HepG2 (cell line): ENCODE data around the gene CAD. TPM values are rescaled to one million over a fixed set of nuclear protein-coding genes. Genes with fewer than 3 reads are reported as not detected.

Experiments used
- EEA1 ChIP-seq: sonication (generic); formaldehyde crosslinking; IDR thresholded peaks from 2 replicates; pipeline ENCODE4 v1.5.1; 2020; ENCODE audit warnings: mild to moderate bottlenecking, missing genetic modification reagents, borderline replicate concordance
- EZH2 ChIP-seq: conservative IDR thresholded peaks from 2 replicates; pipeline ENCODE4 v1.6.1; 2012; ENCODE audit warnings: mild to moderate bottlenecking, low read depth, low read length, moderate library complexity
- GZF1 ChIP-seq: sonication (generic); formaldehyde crosslinking; IDR thresholded peaks from 2 replicates; pipeline ENCODE4 v1.5.1; 2020; ENCODE audit warnings: mild to moderate bottlenecking, missing genetic modification reagents
- KDM5B ChIP-seq: sonication (generic); formaldehyde crosslinking; IDR thresholded peaks from 2 replicates; pipeline ENCODE4 v1.4.0; 2020; ENCODE audit warnings: missing genetic modification reagents, mild to moderate bottlenecking, borderline replicate concordance
- MYNN ChIP-seq: sonication (generic); formaldehyde crosslinking; IDR thresholded peaks from 2 replicates; pipeline ENCODE4 v1.4.0; 2020; ENCODE audit warnings: mild to moderate bottlenecking, low read depth, missing genetic modification reagents
- REL ChIP-seq: sonication (generic); formaldehyde crosslinking; conservative IDR thresholded peaks from 2 replicates; pipeline ENCODE4 v1.8.0; 2022; ENCODE audit warnings: mild to moderate bottlenecking, missing genetic modification reagents, moderate library complexity
- REXO4 ChIP-seq: sonication (generic); formaldehyde crosslinking; IDR thresholded peaks from 2 replicates; pipeline ENCODE4 v1.8.0; 2022; ENCODE audit warnings: missing genetic modification reagents, mild to moderate bottlenecking, borderline replicate concordance
- SAFB2 ChIP-seq: sonication (generic); formaldehyde crosslinking; IDR thresholded peaks from 2 replicates; pipeline ENCODE4 v1.5.1; 2020; ENCODE audit warnings: missing genetic modification reagents, low read depth, mild to moderate bottlenecking, borderline replicate concordance
- SPEN ChIP-seq: sonication (generic); formaldehyde crosslinking; IDR thresholded peaks from 2 replicates; pipeline ENCODE4 v1.5.1; 2020; ENCODE audit warnings: low read depth, mild to moderate bottlenecking, missing genetic modification reagents
- SRSF1 ChIP-seq: fragments of 200-400 bp; formaldehyde crosslinking; optimal IDR thresholded peaks from 2 replicates; pipeline ENCODE3; 2017; ENCODE audit warnings: mild to moderate bottlenecking, low read depth, low read length, moderate library complexity
- ZKSCAN1 ChIP-seq: fragments of 150-350 bp; IDR thresholded peaks from 2 replicates; pipeline ENCODE4 v1.6.1; 2014; ENCODE audit warnings: low read length
- ZNF644 ChIP-seq: IDR thresholded peaks from 2 replicates; pipeline ENCODE4 v1.6.1; 2016; ENCODE audit warnings: low read depth
- ZNF749 ChIP-seq: sonication (generic); formaldehyde crosslinking; IDR thresholded peaks from 2 replicates; pipeline ENCODE4 v1.8.0; 2022; ENCODE audit warnings: mild to moderate bottlenecking, missing genetic modification reagents, moderate library complexity, borderline replicate concordance
- polyA plus RNA-seq, 8 experiments: library from polyadenylated mRNA; depleted of rRNA in 3 of 8; stranded (reverse) in 7 of 8; unstranded in 1 of 8; fragments of >200 nt; fragmentation: Illumina TruSeq in 4 of 8; extraction: Trizol in 4 of 8; gene quantifications; 2 replicates each; pipeline versions ENCODE4 v1.2.1 to v1.2.3, GENCODE V29; 2011 to 2016; ENCODE audit warnings: low read depth in 4 of 8, missing spikeins in 1 of 8, mixed read lengths in 1 of 8; ENCODE audit not compliant: insufficient read depth in 1 of 8
- total RNA-seq, 5 experiments: library from RNA; depleted of rRNA; stranded (reverse); fragments of >200 nt; fragmentation: Illumina TruSeq; extraction: Trizol; gene quantifications; 2 replicates each; pipeline ENCODE4 v1.2.3, GENCODE V29; 2016; ENCODE audit warnings: low read depth in 1 of 5
- TF ChIP-seq, protein P1 (sequence below), 2 experiments: sonication (generic) in 1 of 2; formaldehyde crosslinking in 1 of 2; IDR thresholded peaks; 2 replicates each; pipeline versions ENCODE4 v1.4.0 to v1.6.1; 2016 to 2020; ENCODE audit warnings: borderline replicate concordance in 1 of 2, low read depth in 1 of 2, mild to moderate bottlenecking in 1 of 2, missing genetic modification reagents in 1 of 2
- TF ChIP-seq, protein P2 (sequence below): sonication (generic); formaldehyde crosslinking; IDR thresholded peaks from 2 replicates; pipeline ENCODE4 v1.4.0; 2020; ENCODE audit warnings: low read depth, missing genetic modification reagents
- TF ChIP-seq, protein P3 (sequence below): sonication (generic); formaldehyde crosslinking; IDR thresholded peaks from 2 replicates; pipeline ENCODE4 v1.9.0; 2021; ENCODE audit warnings: missing genetic modification reagents, mild to moderate bottlenecking, borderline replicate concordance
- TF ChIP-seq, protein P4 (sequence below): sonication (generic); formaldehyde crosslinking; IDR thresholded peaks from 2 replicates; pipeline ENCODE4 v1.4.0; 2020; ENCODE audit warnings: mild to moderate bottlenecking, missing genetic modification reagents

CAD gene
- total and polyA plus RNA-seq, 2 of the 13 experiments (the other 11 are each of a cell fraction or from before 2014, with no cell fraction given) = 21.7 to 37.0 TPM

DNA sequence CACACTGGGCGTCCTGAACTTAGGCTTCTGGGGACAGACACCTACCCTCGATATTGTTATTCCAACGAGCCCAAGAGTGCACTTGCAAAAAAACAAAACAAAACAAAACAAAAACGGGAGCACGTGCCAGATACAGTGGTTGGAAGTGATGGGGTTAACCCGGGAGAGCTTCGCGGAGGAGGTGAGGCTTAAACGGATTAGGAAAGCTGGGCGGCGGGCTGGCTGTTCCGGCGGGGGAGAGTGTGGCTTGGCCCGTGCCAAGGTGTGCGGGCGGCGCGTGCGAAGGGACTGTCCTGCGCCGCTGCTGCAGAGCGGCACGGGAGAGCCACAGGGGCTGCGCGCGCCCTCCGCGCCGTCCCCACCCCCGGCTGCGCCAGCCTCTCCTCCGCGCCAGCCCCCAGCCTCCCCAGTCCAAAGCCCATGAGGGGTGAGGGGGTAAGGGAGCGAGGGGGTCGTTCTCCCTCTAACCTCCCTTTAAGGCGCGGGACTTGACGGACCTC is 47.1 kb downstream of the CAD start (continued):
- TF ChIP-seq, protein P1, sequence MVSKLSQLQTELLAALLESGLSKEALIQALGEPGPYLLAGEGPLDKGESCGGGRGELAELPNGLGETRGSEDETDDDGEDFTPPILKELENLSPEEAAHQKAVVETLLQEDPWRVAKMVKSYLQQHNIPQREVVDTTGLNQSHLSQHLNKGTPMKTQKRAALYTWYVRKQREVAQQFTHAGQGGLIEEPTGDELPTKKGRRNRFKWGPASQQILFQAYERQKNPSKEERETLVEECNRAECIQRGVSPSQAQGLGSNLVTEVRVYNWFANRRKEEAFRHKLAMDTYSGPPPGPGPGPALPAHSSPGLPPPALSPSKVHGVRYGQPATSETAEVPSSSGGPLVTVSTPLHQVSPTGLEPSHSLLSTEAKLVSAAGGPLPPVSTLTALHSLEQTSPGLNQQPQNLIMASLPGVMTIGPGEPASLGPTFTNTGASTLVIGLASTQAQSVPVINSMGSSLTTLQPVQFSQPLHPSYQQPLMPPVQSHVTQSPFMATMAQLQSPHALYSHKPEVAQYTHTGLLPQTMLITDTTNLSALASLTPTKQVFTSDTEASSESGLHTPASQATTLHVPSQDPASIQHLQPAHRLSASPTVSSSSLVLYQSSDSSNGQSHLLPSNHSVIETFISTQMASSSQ (IDR thresholded peaks at IDR 0.05; ENCODE audit: low read depth) = no peak
- TF ChIP-seq, protein P1 (CRISPR knock-in tag; IDR thresholded peaks at IDR 0.05; ENCODE audit: borderline replicate concordance) = no peak
- no peak for TF ChIP-seq ZNF644
- TF ChIP-seq, protein P2, sequence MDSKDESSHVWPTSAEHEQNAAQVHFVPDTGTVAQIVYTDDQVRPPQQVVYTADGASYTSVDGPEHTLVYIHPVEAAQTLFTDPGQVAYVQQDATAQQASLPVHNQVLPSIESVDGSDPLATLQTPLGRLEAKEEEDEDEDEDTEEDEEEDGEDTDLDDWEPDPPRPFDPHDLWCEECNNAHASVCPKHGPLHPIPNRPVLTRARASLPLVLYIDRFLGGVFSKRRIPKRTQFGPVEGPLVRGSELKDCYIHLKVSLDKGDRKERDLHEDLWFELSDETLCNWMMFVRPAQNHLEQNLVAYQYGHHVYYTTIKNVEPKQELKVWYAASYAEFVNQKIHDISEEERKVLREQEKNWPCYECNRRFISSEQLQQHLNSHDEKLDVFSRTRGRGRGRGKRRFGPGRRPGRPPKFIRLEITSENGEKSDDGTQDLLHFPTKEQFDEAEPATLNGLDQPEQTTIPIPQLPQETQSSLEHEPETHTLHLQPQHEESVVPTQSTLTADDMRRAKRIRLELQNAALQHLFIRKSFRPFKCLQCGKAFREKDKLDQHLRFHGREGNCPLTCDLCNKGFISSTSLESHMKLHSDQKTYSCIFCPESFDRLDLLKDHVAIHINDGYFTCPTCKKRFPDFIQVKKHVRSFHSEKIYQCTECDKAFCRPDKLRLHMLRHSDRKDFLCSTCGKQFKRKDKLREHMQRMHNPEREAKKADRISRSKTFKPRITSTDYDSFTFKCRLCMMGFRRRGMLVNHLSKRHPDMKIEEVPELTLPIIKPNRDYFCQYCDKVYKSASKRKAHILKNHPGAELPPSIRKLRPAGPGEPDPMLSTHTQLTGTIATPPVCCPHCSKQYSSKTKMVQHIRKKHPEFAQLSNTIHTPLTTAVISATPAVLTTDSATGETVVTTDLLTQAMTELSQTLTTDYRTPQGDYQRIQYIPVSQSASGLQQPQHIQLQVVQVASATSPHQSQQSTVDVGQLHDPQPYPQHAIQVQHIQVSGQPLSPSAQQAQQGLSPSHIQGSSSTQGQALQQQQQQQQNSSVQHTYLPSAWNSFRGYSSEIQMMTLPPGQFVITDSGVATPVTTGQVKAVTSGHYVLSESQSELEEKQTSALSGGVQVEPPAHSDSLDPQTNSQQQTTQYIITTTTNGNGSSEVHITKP (CRISPR knock-in tag) = no peak
- TF ChIP-seq ZNF749 (CRISPR knock-in tag) = peak; percentile 9; the same call in 1 of the 2 replicates
- peak; percentile 98 for TF ChIP-seq EZH2
- TF ChIP-seq ZKSCAN1 = no peak
- TF ChIP-seq REL = 0 out of 2 replicates have a peak, but pooled peaks have one; percentile 61
- TF ChIP-seq GZF1 (CRISPR knock-in tag) = 0 out of 2 replicates have a peak, but pooled peaks have one; percentile 18
- TF ChIP-seq, protein P3, sequence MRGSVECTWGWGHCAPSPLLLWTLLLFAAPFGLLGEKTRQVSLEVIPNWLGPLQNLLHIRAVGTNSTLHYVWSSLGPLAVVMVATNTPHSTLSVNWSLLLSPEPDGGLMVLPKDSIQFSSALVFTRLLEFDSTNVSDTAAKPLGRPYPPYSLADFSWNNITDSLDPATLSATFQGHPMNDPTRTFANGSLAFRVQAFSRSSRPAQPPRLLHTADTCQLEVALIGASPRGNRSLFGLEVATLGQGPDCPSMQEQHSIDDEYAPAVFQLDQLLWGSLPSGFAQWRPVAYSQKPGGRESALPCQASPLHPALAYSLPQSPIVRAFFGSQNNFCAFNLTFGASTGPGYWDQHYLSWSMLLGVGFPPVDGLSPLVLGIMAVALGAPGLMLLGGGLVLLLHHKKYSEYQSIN (CRISPR knock-in tag) = no peak
- no peak for TF ChIP-seq MYNN
- TF ChIP-seq EEA1 (CRISPR knock-in tag) = peak; percentile 66; the same call in 1 of the 2 replicates
- peak; percentile 40; the same call in 1 of the 2 replicates for TF ChIP-seq SAFB2
- TF ChIP-seq, protein P4, sequence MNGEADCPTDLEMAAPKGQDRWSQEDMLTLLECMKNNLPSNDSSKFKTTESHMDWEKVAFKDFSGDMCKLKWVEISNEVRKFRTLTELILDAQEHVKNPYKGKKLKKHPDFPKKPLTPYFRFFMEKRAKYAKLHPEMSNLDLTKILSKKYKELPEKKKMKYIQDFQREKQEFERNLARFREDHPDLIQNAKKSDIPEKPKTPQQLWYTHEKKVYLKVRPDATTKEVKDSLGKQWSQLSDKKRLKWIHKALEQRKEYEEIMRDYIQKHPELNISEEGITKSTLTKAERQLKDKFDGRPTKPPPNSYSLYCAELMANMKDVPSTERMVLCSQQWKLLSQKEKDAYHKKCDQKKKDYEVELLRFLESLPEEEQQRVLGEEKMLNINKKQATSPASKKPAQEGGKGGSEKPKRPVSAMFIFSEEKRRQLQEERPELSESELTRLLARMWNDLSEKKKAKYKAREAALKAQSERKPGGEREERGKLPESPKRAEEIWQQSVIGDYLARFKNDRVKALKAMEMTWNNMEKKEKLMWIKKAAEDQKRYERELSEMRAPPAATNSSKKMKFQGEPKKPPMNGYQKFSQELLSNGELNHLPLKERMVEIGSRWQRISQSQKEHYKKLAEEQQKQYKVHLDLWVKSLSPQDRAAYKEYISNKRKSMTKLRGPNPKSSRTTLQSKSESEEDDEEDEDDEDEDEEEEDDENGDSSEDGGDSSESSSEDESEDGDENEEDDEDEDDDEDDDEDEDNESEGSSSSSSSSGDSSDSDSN (CRISPR knock-in tag) = peak; percentile 64; the same call in 1 of the 2 replicates
- peak; percentile 38; the same call in 1 of the 2 replicates for TF ChIP-seq SPEN (CRISPR knock-in tag)
- 0 out of 2 replicates have a peak, but pooled peaks have one; percentile 5 for TF ChIP-seq KDM5B (CRISPR knock-in tag)
- peak; percentile 21 for TF ChIP-seq SRSF1
- no peak for TF ChIP-seq REXO4
